SJCRH30 (cell line): Measurements from ENCODE around the gene DPP4. TPM values are rescaled to one million over a fixed set of nuclear protein-coding genes. Genes with fewer than 3 reads are reported as not detected.

Source experiments
- DNase-seq, 2 experiments: peaks; one replicate each; pipeline ENCODE4 v3.0.0-alpha.2; 2015 to 2020
- H3K27ac ChIP-seq: fragments of 250-450 bp; sonication (Bioruptor Pico); 2 replicates; pipeline ENCODE4 v1.5.1; 2020; ENCODE audit warnings: mild to moderate bottlenecking, moderate library complexity
- H3K27me3 ChIP-seq: fragments of 250-450 bp; sonication (Bioruptor Pico); 2 replicates; pipeline ENCODE4 v1.5.1; 2020; ENCODE audit warnings: mild to moderate bottlenecking, moderate library complexity
- H3K36me3 ChIP-seq: fragments of 250-450 bp; sonication (Bioruptor Pico); 2 replicates; pipeline ENCODE4 v1.5.1; 2020; ENCODE audit warnings: mild to moderate bottlenecking, moderate library complexity
- H3K4me1 ChIP-seq: fragments of 250-450 bp; sonication (Bioruptor Pico); 2 replicates; pipeline ENCODE4 v1.5.1; 2020; ENCODE audit warnings: mild to moderate bottlenecking, moderate library complexity
- H3K4me3 ChIP-seq: fragments of 250-450 bp; sonication (Bioruptor Pico); 2 replicates; pipeline ENCODE4 v1.5.1; 2020; ENCODE audit warnings: mild to moderate bottlenecking, moderate library complexity
- H3K9me3 ChIP-seq: fragments of 250-450 bp; sonication (Bioruptor Pico); replicated peaks from 2 replicates; pipeline ENCODE4 v1.5.1; 2020; ENCODE audit warnings: mild to moderate bottlenecking, moderate library complexity
- total RNA-seq: library from RNA; depleted of rRNA; stranded (reverse); fragments of >200 nt; shearing (Covaris generic); gene quantifications from 2 replicates; pipeline ENCODE4 v1.2.3, GENCODE V29; 2014

DPP4 gene
- total RNA-seq, 1 experiment from 2014 or later = not detected

DNA sequence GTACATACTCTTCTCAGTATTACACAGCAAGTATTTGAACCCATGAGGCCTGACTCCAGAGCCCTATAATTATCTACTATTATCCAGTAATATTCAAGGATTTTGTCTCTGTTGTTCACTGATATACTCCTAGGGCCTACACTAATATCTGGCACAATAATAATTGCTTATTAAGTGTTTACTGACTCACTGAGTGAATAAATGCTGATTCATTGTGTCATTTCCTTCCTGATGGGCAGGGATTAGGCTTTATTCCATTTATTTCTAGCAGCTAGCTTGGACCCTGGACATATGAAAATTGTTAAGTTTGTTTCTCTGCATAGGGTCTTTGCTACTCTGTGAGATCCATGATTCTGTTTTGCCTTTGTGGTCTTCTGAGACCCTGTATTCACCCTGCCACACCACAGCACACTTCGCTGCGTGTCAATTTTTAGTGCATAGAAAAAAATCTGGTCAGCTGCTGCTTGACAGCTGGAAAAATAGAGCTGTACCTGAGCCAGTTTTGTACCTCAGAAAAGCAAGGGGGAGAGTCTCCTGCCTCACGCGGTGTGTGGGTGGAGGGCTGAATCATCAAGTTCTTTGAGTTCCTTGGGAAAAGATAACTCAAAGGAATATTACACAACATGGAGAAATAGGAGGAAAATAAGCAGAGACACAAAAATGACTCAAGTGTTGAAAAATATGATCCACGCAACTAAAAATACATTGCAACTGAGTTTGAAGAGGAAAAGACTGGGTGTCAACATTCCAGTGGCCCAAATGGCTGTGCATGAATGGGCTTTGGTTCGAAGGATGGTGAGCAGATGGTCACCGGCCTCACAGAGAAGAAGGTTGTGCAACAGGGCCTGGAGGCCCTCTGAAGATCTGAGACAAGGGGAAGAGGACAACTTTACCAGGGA, 18.9 kb upstream of the DPP4 start:
- Histone ChIP-seq H3K27ac (no peak overlapping the region), H3K27me3 (no peaks in the 10 kb centered on the region), H3K9me3 (no peaks in the 10 kb centered on the region), H3K4me1 (no peaks in the 10 kb centered on the region; the same call in none of the 2 replicates), H3K36me3 (no peaks in the 10 kb centered on the region), H3K4me3 (no peak overlapping the region)
- DNase-seq = peak in 1 of 2 experiments; percentile 4

DNA sequence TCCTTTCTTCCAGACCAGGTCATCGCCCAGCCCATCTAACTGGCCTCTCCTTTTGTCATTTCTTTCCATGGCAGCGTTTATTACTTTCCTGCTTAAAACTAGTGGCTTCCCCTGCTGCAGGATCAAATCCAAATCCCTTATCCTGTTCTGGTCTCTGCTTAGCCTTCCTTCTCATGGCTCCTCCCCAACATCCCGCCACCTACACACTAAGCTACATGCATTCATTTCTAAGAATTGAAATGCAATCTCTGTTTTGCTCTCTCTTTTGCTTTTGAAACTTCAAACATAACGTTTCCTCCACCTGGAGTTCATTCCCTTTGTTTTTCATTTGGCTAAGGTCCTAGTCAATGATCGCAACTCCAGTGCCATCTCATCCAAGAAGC, 18.0 kb upstream of the DPP4 start:
- H3K36me3 ChIP-seq = no peaks in the 10 kb centered on the region
- H3K4me3 ChIP-seq = no peak overlapping the region
- no peaks in the 10 kb centered on the region; the same call in none of the 2 replicates for H3K4me1 ChIP-seq
- H3K27ac ChIP-seq = no peak overlapping the region
- no peak for DNase-seq
- H3K9me3 ChIP-seq = no peaks in the 10 kb centered on the region
- H3K27me3 ChIP-seq = no peaks in the 10 kb centered on the region

DNA sequence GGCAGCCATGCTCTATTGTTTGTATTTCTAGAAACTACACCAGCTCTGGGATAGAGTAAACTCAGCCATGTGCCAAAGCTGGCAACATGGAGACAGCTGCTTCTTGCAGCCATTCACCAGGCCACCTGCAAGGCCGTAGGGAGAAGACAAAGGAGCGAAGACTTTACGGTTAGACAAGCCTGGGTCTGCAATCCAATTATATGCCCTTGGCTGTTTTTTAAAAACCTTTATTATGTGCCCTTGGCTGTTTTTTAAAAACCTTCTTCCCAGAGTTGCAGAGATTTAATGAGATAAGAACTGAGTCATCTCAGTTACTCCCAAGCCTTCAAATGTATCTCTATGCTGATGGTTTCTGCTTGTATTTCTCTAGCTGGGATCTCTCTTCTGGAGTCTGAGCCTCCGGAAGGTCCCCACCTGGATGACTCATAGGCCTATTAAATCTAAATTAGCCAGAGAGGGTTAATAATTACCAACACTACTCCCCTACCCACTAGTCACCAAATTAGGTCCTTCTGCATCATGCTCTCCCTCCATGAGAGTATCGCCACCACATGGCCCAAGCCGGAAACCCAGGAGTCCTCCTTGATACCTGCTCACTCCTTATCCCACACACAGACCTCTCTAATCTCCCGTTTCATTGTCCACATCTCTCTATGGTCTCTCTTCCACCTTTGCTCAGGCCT, 17.5 kb upstream of the DPP4 start:
- Histone ChIP-seq H3K27me3 (no peaks in the 10 kb centered on the region), H3K4me3 (no peak overlapping the region), H3K4me1 (no peaks in the 10 kb centered on the region; the same call in none of the 2 replicates), H3K9me3 (no peaks in the 10 kb centered on the region), H3K36me3 (no peaks in the 10 kb centered on the region), H3K27ac (no peak overlapping the region)
- DNase-seq = no peak

DNA sequence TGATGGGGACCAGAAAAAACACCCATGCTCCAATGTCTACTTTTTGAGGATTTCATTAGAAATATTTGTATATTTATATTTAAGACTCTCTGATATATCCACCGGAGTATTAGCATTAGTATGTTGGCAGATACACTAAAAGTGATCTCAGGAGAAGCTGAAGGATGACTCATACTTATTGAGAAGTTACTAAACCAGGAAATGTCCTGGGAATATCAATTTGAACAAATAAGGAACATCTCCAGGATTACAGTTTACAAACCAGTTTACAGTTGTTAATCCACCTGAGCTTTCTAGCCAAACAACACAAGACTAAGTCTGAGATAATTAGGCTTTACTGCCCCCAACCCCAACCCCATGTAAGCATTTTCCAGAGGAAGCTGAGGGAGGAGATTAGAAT, 16.1 kb upstream of the DPP4 start:
- no peak overlapping the region for H3K27ac ChIP-seq
- H3K9me3 ChIP-seq = no peaks in the 10 kb centered on the region
- no peaks in the 10 kb centered on the region; the same call in none of the 2 replicates for H3K4me1 ChIP-seq
- H3K36me3 ChIP-seq = no peaks in the 10 kb centered on the region
- H3K27me3 ChIP-seq = no peaks in the 10 kb centered on the region
- no peak for DNase-seq
- no peak overlapping the region for H3K4me3 ChIP-seq

DNA sequence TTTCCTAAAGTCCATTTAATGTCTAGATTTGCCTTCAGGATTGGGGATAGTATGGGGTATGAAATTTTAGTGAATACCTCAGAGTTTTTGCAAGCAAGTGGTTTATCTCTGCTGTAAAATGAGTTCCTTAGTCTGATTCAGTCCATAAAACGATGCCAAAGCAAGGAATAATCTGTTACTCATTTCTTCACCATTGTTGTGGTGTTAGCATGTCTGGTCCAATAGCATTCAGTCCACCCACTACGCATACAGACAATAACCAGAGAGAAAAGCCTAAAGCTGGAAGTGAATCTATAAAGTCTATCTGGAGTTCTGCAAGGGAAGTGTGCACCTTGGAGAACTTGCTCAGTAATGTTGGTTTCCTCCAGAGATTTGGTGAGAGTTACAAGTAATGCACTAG, 12.9 kb upstream of the DPP4 start:
- no peak for DNase-seq
- Histone ChIP-seq H3K27ac (no peak overlapping the region), H3K4me3 (no peak overlapping the region), H3K4me1 (no peaks in the 10 kb centered on the region), H3K9me3 (no peaks in the 10 kb centered on the region), H3K36me3 (no peaks in the 10 kb centered on the region), H3K27me3 (no peaks in the 10 kb centered on the region)

DNA sequence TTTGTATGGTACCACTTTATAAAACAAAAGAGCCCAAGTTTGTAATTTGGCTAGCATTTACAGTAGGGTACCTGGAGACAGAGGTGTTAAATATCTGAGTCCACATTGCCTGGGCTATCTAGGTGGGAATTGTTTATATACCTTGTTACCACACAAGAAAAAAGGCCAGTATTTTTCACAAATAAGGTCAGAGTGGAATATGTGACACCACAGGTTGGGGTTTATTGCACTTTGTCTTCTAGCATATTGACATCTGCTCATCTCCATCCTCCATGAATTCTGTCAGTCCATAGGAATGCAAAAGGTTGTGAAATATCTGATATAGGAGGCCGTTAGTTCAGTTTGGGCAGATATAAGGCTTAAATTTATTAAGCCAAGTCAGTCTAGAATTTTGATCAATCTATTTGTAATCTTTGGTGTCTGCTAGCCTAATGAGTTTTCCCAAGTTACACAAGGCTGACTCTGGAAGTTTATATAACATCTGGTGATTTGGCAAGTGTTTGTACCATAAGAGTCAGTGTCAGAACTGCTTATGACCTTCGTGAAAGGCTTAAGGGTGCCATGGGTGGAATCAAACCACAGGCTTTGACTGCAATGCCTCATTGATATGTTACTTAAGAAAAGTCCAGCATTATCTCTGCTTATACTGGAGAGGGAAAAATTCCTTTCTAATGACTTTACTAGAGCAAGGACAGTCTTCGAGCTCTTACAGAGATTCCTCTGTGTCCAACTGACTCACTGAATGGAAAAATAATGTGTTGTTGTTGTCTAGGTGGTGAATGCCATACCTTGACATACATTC, 11.3 kb upstream of the DPP4 start:
- no peak overlapping the region for H3K4me3 ChIP-seq
- no peaks in the 10 kb centered on the region for H3K4me1 ChIP-seq
- no peak overlapping the region for H3K27ac ChIP-seq
- no peaks in the 10 kb centered on the region for H3K27me3 ChIP-seq
- H3K9me3 ChIP-seq = no peaks in the 10 kb centered on the region
- H3K36me3 ChIP-seq = no peaks in the 10 kb centered on the region
- DNase-seq = no peak

DNA sequence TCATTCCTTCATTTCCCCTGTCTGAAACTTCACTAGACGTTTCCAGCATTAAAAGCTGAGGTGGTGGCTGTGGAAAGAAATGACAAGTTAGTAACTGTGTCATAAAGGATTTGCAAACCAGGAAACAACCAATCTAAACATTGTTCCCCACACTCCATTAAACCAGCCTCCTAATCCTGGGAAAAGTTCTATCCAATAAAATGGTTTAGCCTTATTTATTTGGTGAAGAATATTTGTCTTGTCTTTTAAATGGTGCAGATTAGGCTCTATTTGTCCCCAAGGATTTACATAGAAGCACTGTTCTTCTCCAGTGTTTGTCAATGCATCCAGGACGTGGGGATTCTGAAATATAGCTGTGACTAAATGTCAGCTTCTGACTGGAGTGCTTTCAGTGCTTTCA, 10.5 kb upstream of the DPP4 start:
- H3K27ac ChIP-seq = no peak overlapping the region
- no peaks in the 10 kb centered on the region for H3K27me3 ChIP-seq
- DNase-seq = no peak
- H3K4me1 ChIP-seq = no peaks in the 10 kb centered on the region
- H3K9me3 ChIP-seq = no peaks in the 10 kb centered on the region
- no peak overlapping the region for H3K4me3 ChIP-seq
- no peaks in the 10 kb centered on the region for H3K36me3 ChIP-seq

DNA sequence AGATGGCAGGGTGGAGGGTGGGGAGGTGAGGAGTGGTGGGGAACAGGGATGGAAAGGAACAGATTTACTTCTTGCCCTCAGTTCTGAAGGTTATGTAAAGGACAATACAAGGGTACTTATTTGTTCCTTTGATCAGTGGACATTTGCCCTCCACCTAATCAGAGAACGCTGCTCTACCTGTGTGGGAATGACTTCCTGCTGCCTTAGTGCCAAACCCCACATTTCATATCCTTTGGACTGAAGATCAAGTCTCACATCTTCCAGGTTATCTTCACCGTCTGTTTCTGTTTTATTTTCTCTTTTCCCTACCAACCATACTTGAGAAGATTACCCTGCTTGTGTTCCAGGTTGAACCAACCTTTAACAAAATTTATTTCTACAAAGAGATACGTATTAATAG, 8.7 kb upstream of the DPP4 start:
- no peak overlapping the region for H3K27ac ChIP-seq
- DNase-seq = no peak
- no peaks in the 10 kb centered on the region for H3K4me1 ChIP-seq
- H3K27me3 ChIP-seq = no peaks in the 10 kb centered on the region
- no peaks in the 10 kb centered on the region for H3K36me3 ChIP-seq
- no peak overlapping the region for H3K4me3 ChIP-seq
- no peaks in the 10 kb centered on the region for H3K9me3 ChIP-seq

DNA sequence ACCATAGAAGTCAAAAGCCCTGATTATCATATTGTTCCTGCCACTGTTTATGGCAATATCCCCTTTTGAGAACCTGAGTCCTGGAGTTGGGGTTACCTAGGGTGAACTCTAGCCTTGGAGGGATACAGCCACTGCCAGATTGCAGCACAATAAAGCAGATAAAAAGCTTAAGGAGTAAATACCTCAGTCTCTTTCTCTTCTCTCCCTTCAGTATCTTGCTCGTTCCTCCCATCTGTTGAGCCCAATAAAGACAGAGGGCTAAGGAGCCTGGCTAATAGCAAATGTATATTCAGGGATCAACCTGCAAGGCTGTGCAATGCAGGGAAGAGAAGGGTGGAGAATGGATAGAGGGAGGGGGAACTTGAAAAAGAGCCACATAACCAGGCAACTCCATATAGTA, 8.0 kb upstream of the DPP4 start:
- Histone ChIP-seq H3K27ac (no peak overlapping the region), H3K9me3 (no peaks in the 10 kb centered on the region), H3K4me1 (no peaks in the 10 kb centered on the region), H3K36me3 (no peaks in the 10 kb centered on the region), H3K4me3 (no peak overlapping the region), H3K27me3 (no peaks in the 10 kb centered on the region)
- no peak for DNase-seq

DNA sequence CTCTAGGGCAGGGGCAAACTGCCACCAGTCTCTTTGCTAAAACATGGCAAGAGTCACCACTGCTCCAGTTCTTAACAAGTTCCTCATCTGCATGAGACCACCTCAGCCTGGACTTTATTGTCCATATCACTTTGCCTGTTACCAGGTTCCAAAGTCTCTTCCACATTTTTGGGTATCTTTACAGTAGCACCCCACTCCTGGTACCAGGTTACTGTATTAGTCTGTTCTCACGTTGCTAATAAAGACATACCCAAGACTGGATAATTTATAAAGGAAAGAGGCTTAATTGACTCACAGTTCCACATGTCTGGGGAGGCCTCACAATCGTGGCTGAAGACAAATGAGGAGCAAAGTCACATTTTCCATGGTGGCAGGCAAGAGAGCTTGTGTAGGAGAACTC, 5.5 kb upstream of the DPP4 start:
- Histone ChIP-seq H3K27ac (no peak overlapping the region), H3K4me3 (no peak overlapping the region), H3K4me1 (no peaks in the 10 kb centered on the region), H3K27me3 (no peaks in the 10 kb centered on the region), H3K36me3 (no peaks in the 10 kb centered on the region), H3K9me3 (no peaks in the 10 kb centered on the region)
- DNase-seq = no peak

DNA sequence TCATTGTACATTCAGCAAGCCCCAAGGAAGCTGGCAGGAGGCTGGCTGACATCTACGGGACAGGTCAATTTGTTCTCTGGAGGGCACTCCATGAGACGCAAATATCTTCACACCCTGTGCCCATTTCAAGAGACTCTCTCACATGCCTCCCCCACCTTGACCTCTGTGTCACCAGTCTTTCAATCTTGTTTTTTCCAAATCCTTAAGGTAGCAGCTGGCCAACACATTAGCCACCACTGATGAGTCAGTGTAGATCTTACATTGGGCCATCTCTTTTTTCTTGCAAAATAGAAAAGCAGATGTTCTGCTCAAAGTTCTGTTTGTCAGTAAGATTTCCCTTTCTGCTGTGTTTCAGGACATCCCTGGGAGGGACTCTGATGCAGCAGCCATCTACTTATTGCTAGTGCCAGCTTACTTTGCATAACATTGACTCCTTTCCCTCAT, 1.7 kb upstream of the DPP4 start:
- Histone ChIP-seq H3K4me1 (no peaks in the 10 kb centered on the region), H3K4me3 (no peak overlapping the region), H3K27me3 (no peaks in the 10 kb centered on the region), H3K27ac (no peak overlapping the region), H3K36me3 (no peaks in the 10 kb centered on the region), H3K9me3 (no peaks in the 10 kb centered on the region)
- DNase-seq = no peak

DNA sequence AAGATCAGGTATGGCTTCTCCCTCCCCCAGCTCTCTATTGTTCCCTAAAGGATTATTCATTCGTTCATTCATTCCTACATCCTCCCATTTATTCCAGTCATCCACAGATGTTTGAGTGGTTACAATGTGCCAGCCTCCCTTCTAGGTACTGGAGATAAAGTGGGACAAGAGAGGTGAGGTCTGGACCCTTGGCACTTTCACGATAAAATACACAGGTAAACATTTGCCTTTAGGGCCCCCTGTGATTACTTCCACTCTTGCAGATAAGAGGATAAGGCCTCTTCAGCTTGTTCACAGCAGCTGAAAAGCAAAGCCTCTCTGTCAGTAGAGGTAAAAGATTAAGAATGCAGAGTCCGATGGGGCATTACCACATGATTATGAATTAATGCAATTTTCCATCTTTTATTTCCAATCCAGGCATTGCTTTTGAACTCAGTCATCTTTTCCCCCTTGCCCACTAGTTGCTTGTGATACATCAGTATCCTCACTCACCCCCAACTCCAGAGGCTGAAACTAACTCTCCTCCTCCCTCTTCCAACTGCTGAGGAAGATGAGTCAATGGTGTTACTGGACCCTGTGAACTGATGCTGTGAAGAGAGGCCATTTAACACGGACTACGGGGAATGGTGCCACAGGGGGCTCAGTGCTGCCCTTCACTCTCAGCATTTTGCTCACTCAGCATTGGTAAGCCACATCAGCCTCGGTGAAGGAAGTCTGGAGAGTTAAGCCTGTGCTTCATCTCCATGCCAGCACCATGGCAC, 1.1 kb upstream of the DPP4 start:
- H3K27ac ChIP-seq = no peak overlapping the region

DNA sequence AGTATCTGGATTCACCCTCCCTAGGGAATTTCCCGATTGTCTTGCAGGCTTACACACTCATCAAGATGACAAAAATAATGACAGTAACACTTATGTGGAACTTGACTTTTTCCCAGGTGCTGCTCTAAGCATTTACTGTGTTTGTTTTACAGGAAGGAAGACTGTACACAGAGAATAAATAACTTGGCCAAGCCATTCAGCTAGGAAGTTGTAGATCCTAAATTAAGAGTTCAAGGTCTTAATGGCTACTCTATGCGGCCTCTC, 549 bp upstream of the DPP4 start:
- Histone ChIP-seq H3K4me3 (no peak overlapping the region), H3K9me3 (no peaks in the 10 kb centered on the region), H3K27me3 (no peaks in the 10 kb centered on the region), H3K36me3 (no peaks in the 10 kb centered on the region), H3K27ac (no peak overlapping the region), H3K4me1 (no peaks in the 10 kb centered on the region)
- DNase-seq = no peak

More for the DNA sequence above, 1.1 kb upstream of the DPP4 start:
- no peak overlapping the region for H3K4me3 ChIP-seq
- H3K4me1 ChIP-seq = no peaks in the 10 kb centered on the region
- no peak for DNase-seq
- H3K9me3 ChIP-seq = no peaks in the 10 kb centered on the region
- H3K36me3 ChIP-seq = no peaks in the 10 kb centered on the region
- H3K27me3 ChIP-seq = no peaks in the 10 kb centered on the region

DNA sequence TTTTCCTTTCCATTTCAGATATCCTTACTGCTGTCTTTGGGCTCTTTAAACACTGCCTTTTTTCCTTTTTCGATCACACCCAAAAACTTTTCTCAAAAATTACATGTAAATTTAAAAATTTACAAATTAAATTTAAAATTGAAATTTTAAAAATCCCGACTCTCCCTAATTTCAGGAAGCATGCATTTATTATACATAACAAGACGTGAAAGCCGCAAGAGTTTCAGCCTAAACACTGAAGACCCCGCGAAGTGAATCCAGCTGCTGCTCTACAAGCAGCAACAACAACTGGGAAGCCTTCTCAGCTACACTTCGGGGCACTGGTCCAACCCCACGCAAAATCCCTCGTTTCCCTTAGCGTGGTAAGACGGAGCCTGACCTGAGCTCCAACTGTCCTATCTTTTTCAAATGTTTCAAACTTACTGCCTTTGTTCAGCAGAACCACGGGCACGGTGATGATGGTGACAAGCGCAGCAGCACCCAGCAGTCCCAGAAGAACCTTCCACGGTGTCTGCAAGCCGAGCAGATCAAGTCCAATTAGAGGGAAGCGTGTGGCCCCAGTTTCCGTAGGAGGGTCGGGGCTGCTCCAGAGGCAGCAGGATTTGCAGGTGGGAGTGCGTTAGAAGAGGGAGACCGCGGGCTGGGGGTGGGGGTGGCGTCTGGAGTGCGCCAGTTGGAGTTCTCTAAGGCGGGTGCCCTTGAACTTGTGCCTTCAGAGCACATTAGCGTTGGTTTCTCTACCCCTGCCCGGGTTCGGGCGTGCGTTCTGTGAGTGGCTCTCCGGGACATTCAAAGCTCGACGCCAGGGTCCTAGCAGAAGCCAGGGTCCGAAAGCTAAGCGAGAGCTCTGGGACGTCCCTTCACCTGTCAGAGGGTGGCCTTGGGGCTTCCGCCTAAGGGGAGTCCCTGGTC, 783 bp downstream of the DPP4 start:
- Histone ChIP-seq H3K27me3 (no peaks in the 10 kb centered on the region), H3K27ac (no peak overlapping the region), H3K4me3 (no peak overlapping the region), H3K36me3 (no peaks in the 10 kb centered on the region), H3K4me1 (no peaks in the 10 kb centered on the region), H3K9me3 (no peaks in the 10 kb centered on the region)
- DNase-seq = no peak
